Bronchial epithelial cell (primary cell): ENCODE measurements around the gene LCE3B. TPM values are rescaled to one million over a fixed set of nuclear protein-coding genes. Genes with fewer than 3 reads are reported as not detected.

Experiments
- DNase-seq: peaks from one replicate; pipeline ENCODE4 v3.0.0-alpha.2; 2010; ENCODE audit warnings: low read depth
- FAIRE-seq: peaks from 2 replicates; lab custom pipeline; 2011; peaks lifted over from hg19 to GRCh38; lab: Jason Lieb, UNC
- H3K27me3 ChIP-seq: 2 replicates; pipeline ENCODE4 v1.5.1; 2011; ENCODE audit warnings: low read length; ENCODE audit not compliant: control insufficient read depth, insufficient read depth
- H3K36me3 ChIP-seq: 2 replicates; pipeline ENCODE4 v1.5.1; 2011; ENCODE audit warnings: low read length; ENCODE audit not compliant: control insufficient read depth, insufficient read depth
- H3K4me3 ChIP-seq: 2 replicates; pipeline ENCODE4 v1.5.1; 2011; ENCODE audit warnings: mild to moderate bottlenecking, low read depth, low read length, control low read depth
- total RNA-seq: library from RNA; depleted of rRNA; stranded (reverse); fragments of >200 nt; gene quantifications from 2 replicates; pipeline ENCODE4 v1.2.1, GENCODE V29; 2014
- TF ChIP-seq, protein P1 (sequence below): IDR thresholded peaks from 2 replicates; pipeline ENCODE4 v1.5.1; 2011; ENCODE audit warnings: mild to moderate bottlenecking, moderate library complexity, low read length, control low read depth, inconsistent platforms; ENCODE audit not compliant: insufficient read depth, severe bottlenecking

Gene LCE3B
- total RNA-seq, 1 donor from 2014 or later: not detected

DNA sequence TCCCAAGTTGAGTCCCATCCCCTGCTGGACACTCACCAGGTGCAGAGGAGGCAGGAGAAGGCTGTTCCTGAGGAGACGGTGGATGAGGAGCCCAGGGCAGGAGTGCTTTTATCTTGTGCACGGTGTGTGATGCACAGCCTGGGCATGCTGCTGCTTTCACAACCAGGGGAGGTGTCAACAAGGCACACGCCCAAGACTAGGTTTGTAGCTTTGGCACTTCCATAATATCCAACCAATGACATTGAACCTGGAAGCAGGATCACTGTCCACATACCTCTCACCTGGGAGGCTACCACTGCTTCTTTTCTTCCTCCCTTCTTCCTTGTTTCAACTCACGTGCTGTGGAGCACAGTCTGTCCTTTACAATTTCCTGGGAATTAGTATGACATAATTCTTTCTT is 33.2 kb upstream of the LCE3B start, which contains the start of gene LCE3D:
Gene LCE3D, minus strand, starts transcription at position 84 of the 400 bp plus-strand sequence. CDS start 580 bp downstream, outside the sequence.
- peak; percentile 81 for DNase-seq

DNA sequence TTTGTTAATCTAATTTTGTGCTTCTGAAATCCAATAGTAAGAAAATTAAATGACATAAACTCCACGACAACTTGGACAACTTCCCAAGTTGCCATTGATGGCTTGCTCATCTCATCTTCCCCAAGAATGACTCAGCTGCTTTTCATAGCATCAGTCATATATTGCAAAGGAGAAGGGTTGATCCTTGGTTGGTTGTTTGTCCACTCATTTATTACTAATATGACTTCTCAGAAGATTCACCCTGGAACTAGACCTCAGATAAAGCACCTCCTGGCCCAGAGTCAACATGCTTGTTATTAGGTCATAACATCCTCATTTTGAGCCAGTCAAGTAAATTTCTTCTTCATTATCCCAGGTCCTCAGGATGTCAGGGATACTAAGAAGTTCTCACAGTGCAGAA is 31.0 kb upstream of the LCE3B start:
- TF ChIP-seq, protein P1, sequence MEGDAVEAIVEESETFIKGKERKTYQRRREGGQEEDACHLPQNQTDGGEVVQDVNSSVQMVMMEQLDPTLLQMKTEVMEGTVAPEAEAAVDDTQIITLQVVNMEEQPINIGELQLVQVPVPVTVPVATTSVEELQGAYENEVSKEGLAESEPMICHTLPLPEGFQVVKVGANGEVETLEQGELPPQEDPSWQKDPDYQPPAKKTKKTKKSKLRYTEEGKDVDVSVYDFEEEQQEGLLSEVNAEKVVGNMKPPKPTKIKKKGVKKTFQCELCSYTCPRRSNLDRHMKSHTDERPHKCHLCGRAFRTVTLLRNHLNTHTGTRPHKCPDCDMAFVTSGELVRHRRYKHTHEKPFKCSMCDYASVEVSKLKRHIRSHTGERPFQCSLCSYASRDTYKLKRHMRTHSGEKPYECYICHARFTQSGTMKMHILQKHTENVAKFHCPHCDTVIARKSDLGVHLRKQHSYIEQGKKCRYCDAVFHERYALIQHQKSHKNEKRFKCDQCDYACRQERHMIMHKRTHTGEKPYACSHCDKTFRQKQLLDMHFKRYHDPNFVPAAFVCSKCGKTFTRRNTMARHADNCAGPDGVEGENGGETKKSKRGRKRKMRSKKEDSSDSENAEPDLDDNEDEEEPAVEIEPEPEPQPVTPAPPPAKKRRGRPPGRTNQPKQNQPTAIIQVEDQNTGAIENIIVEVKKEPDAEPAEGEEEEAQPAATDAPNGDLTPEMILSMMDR: no peak
- H3K4me3 ChIP-seq: no peak overlapping the region
- H3K36me3 ChIP-seq: no peaks in the 10 kb centered on the region
- DNase-seq (peak; percentile 88), FAIRE-seq (peak; percentile 13)
- H3K27me3 ChIP-seq: no peaks in the 10 kb centered on the region

More for the DNA sequence above, 33.2 kb upstream of the LCE3B start, which contains the start of gene LCE3D:
- FAIRE-seq: peak; percentile 97
- no peak within 1 kb of the TSS for H3K4me3 ChIP-seq
- no peaks in the 10 kb centered on the region for H3K36me3 ChIP-seq
- TF ChIP-seq, protein P1: no peak
- no peaks in the 10 kb centered on the region for H3K27me3 ChIP-seq

DNA sequence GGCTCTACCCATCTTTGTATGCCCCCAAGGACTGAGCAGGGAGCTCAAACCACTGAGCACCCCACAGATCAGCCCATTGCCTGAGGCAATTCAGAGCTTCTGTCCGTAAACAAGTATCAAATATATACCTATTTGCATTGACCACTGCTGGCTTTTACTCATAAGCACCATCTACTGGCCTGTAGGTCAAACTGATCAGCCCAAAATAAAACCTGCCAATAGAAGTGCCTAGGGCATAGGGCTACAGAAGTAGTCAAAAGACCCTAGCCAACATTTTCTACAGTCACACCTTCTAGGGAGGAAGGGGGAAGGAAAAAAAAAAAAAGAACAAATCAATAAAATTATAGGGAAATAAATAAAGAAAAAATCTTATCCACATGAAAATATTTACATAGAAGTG is 28.0 kb upstream of the LCE3B start:
- H3K4me3 ChIP-seq: no peak overlapping the region
- H3K27me3 ChIP-seq: no peaks in the 10 kb centered on the region
- no peak for FAIRE-seq
- TF ChIP-seq, protein P1: no peak
- H3K36me3 ChIP-seq: no peaks in the 10 kb centered on the region
- no peak for DNase-seq

DNA sequence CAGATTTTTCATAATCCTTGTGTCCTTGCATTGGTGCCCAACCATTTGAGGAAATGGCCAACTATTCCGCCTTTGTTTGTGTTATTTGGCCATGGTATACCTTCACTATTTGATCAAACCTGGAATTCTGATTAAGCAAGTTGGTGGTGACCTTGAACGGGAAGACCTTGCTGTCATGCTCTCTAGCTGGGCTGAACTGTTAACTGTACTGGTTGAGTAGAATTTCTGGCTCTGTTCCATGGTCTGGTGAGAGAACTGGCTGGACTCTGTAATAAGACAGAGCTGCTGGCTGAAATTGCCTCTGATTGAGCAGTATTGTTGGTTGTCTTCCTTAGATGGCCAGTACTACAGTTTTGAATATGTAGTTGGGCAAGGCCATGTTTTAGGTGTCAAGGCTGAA is 16.6 kb upstream of the LCE3B start:
- Histone ChIP-seq H3K36me3 (no peaks in the 10 kb centered on the region), H3K4me3 (no peak overlapping the region), H3K27me3 (no peaks in the 10 kb centered on the region)
- TF ChIP-seq, protein P1: no peak
- DNase-seq: no peak
- FAIRE-seq: no peak

DNA sequence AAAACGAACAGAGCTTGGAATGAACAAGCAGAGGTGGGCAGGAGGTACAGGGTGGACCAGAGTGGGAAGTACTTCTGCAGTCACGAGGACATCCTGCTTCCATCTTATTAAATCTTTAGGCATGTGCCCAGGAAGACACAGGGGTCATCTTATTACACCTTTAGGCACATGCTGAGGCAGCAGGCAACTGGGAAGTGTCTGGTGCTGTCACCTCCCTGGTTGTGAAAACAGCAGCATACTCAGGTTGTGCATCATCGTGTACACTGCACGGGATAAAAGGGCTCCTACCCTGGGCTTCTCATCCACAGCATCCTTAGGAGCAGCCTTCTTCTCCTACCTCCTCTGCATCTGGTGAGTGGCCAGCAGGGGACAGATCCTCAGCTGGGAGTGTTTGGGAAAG is 13.7 kb upstream of the LCE3B start, which contains the start of gene LCE3C:
Gene LCE3C, plus strand, starts transcription at position 301 of the 400 bp plus-strand sequence. CDS start 498 bp downstream, outside the sequence.
- FAIRE-seq: no peak
- no peaks in the 10 kb centered on the region for H3K27me3 ChIP-seq

DNA sequence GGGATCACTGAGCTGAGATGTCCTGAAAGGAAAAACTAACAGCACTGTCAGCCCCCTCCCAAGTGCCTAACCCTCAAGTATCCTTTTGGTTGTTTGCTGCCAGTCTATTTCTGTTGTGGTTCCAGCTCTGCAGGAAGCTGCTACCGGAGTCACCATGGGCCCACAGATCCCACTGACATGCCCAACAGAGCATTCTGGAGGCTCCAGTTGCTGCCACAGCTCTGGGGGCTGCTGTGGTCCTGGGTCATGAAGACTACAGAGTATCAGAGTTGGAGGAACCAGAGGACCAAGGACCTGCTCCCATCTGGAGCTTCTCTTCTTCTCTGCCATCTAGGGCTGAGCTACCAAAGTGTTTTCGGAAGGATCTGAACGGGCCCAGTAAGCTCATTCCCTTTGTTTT is 8.4 kb downstream of the LCE3B start:
- no peaks in the 10 kb centered on the region for H3K36me3 ChIP-seq
- H3K27me3 ChIP-seq: peaks cover 6% of the 10 kb centered on the region
- no peak overlapping the region for H3K4me3 ChIP-seq
- DNase-seq: no peak
- TF ChIP-seq, protein P1: no peak
- FAIRE-seq: no peak

More for the DNA sequence above, 13.7 kb upstream of the LCE3B start, which contains the start of gene LCE3C:
- no peak for DNase-seq
- Histone ChIP-seq H3K4me3 (no peak within 1 kb of the TSS), H3K36me3 (no peaks in the 10 kb centered on the region)
- TF ChIP-seq, protein P1: no peak
